Skin of body (tissue), 3 donors: ENCODE results near the gene NUP50. TPM values are rescaled to one million over a fixed set of nuclear protein-coding genes. Genes with fewer than 3 reads are reported as not detected.
A peak's percentile ranks its signal among the peaks of the same experiment; 100 is the strongest.

Source experiments
- DNase-seq: peaks from one replicate; lab custom pipeline; 2025; lab: John Stamatoyannopoulos, UW
- small RNA-seq: library from RNA; depleted of rRNA; stranded (forward); fragments of <200 nt; gene quantifications from one replicate; pipeline ENCODE3, GENCODE V24; 2014; ENCODE audit warnings: low replicate concordance
- total RNA-seq: library from RNA; depleted of rRNA; stranded (reverse); fragments of >200 nt; gene quantifications from one replicate; pipeline ENCODE4 v1.2.3, GENCODE V29; 2014

NUP50 gene
- total RNA-seq, 1 donor from 2014 or later, result 45.0 TPM

DNA sequence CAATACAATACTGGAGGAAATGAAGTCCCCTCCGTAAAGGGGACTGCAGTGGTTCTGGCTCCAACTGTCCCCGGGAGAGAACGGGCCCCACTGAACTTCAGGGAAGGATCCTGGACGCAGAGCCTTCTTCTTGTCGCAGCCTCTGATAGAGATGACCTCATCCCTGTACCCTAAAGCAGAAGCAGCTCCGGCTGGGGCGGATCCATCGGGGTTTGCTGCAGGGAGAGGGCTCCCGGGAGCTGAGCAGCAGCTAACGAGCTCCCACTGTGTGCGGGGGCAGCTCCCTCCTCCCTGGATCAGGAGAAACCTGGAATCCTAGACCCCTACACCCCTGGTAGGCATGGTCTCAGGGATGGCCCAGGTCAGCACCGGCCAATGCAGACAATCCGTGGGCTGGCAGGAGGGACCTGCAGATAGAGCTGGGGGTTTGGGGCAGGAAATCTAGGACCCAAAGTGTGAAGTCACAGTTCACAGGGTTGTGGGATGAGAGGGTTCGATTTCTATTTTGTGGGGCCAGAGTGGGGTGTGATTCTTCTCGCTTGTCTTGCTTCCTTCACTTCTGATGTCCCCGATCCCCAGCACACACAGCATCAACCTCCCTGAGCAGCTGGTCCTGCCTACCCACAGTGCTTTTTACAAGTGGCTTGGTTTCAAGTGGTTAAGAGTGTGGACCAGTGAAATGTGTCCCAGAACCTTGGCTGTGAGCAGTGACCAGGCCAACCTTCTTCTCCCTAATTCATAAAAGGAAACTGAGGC is 64.1 kb downstream of the NUP50 start:
- DNase-seq, result no peak

DNA sequence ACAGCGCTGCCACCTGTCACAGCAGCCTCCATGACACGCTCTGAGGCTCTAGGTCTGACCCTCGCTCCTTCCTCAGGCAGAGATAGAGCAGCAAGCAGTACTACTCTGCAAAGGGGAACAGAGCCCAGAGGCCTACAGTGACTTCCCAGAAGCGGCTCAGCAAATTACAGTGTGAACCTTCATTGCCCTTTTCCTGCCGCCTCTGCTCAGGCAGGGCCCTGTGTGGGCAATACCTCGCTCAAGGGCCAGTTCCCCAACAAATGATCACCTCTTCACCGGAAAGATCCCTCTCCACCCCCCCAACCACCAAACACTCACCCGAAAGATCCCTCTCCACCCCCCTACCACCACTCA is 64.7 kb downstream of the NUP50 start:
- no peak for DNase-seq

DNA sequence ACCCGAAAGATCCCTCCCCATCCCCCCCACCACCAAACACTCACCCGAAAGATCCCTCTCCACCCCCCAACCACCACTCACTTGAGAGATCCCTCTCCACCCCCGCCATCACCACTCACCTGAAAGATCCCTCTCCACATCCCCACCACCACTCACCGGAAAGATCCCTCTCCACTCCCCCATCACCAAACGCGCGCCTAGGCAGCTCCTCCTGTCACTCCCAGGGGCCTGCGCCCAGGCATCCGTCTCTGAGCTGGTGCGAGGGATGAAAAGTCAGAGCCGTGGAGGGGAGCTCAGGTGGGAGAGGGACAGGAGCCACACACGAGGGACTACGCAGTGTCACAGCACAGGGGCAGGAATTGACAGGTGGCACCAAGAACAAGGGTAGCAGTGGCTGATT is 65.5 kb downstream of the NUP50 start:
- no peak for DNase-seq

DNA sequence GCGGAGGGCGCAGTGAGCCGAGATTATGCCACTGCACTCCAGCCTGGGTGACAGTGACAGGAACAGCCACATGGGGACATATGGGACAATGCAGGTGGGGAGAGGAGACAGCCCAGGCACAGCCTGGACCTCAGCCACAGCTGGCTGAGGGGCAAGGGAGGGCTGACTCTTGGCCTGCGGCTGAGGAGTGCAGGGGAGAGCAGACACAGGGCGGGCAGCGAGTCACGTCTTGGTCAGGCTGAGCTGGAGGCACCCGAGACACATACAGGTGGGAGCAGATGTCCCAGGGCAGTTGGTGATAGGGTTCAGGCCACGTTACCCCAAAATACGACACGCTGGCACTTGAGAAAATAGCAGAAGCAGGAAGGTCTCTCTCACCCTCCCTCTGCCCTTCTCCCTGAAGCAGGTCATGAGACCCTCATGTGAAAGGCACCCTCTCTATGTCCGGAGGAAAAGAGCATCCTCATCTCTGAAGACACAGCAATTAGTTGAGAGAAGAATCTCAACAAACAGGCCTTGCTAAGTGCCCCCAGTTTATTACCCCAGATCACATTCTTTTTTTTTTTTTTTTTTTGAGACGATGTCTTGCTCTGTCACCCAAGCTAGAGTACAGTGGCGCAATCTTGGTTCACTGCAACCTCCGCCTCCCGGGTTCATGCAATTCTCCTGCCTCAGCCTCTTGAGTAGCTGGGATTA is 66.4 kb downstream of the NUP50 start:
- DNase-seq, result no peak

DNA sequence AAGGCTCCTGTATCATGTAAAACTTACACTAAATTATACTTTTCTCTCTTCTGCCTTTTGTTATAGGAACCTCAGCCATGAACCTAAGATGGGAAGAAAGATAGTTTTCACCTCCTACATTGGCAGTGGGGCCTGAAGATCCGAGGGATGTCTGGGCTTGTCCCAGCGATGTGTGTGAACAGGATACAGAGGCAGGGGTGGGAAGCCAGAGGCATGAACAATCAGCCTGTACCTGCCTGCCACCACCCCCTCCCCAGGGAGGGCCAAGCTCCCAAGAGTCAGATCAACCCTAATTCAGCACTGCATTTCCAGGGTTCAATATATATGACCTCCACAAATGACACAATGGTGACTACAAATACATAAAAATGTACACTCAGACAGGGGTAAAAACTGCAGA is 67.6 kb downstream of the NUP50 start:
- DNase-seq, result no peak

DNA sequence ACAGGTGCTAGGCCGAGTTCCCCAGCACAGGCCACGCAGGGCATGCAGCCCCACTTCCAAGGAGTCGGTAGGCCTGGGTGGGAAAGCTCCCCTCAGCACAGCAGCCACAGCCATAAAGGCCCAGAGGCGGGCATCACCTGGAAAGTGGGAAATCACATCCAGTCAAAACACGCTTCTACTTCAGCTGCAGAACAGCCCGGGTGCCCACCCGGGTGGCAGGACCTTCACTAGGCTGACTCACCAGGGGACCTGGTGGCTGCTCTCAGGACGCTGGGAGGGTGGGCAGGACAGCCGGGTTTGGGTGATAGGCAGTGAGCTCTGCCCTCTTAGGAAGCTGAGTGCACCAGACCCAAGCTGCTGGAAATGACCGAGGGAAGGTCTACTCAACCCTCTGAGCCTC is 69.7 kb downstream of the NUP50 start:
- DNase-seq, result no peak

DNA sequence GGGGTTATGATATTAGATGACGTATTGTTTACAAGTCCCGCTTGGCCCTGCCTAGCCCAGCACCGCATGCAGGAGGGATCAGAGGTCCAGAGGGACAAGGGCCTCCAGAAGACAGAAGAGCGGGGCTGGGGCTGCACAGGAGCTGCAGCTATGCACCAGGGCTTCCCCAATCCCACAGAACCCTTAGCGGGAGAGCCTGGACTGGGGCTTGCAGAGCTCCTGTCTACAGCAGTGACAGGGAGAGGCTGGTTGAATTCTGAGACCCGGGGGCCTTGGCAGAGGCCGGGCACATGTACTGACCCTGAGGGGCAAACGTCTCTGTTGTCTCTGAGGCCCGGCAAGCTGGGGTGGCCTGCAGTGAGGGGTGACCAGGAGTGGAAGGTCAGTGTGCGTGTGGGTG is 70.1 kb downstream of the NUP50 start:
- no peak for DNase-seq

- no peak for DNase-seq
Observed at GRCh38 chr22:45235101-45235777, 71.5 kb downstream of the NUP50 start.

GRCh38 chr22:45235851-45236342 is 72.2 kb downstream of the NUP50 start:
- DNase-seq, result no peak

- no peak for DNase-seq
Observed at GRCh38 chr22:45237065-45237990, 73.6 kb downstream of the NUP50 start.

Small RNA genes within 50 kb of the gene (small RNA-seq; reads per million reads assigned to genes)
- 0.85 reads per million, percentile 76 among the genes with 10 or more reads in this experiment for gene MIR1249

Other genes with a start within 250 kb of the NUP50 start
- gene PHF21B, start 153.9 kb upstream of the NUP50 start, total RNA-seq, result 0.39 TPM
- gene KIAA0930, start 77.0 kb downstream of the NUP50 start, total RNA-seq, result 32.1 TPM
- gene UPK3A, start 121.0 kb downstream of the NUP50 start, total RNA-seq, result not detected
- 36.7 TPM for gene FAM118A, start 146.0 kb downstream of the NUP50 start, total RNA-seq
- 0.10 TPM for gene SMC1B, start 249.7 kb downstream of the NUP50 start, total RNA-seq
- gene RIBC2, start 249.8 kb downstream of the NUP50 start, total RNA-seq, result 2.1 TPM